Mammary epithelial cell (primary cell): Measurements from ENCODE around the gene TIMM17A.

ENCODE experiments used
- EZH2 ChIP-seq: IDR thresholded peaks from 2 replicates; pipeline ENCODE4 v1.6.1; 2012; ENCODE audit warnings: low read length, inconsistent platforms, borderline replicate concordance
- TF ChIP-seq, protein P1 (sequence below), 2 donors: IDR thresholded peaks in 1 of 2; conservative IDR thresholded peaks in 1 of 2; 2 replicates each; pipeline ENCODE4 v1.5.1; 2011 to 2012; ENCODE audit warnings: inconsistent platforms in 2 of 2, low read length in 2 of 2, mild to moderate bottlenecking in 2 of 2, control low read depth in 1 of 2, low read depth in 1 of 2; ENCODE audit not compliant: insufficient read depth in 1 of 2; ENCODE audit errors: extremely low read depth in 1 of 2

DNA sequence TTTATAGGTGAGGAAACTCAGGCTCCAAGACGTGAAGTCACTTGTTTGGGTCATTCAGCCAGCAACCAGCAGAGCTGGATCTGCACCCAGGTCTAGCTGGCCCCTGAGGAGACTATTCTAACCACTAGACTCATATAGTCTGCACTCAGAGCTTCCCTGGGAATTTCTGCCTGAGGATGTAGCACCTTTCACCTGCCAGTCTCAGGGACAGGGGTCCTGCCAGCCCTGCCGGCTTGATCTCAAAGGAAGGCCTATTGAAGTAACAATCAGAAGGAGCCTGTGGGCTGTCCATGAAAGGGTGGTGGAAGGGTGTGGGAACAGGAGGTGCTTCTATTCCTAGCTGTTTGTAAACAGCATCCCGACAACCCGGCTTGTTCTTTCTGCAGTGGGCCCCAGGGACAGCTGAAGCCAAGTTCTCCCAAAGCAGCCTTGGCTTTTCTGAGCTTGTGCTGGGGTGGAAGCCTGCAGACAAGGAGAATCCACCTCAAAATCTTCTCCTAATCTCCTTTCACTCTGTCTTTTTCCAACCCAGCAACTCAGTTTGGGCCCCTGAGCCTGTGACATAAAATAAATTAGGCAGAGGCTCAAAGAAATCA lies 16.8 kb upstream of the TIMM17A start:
- TF ChIP-seq EZH2 = no peak
- TF ChIP-seq, protein P1, sequence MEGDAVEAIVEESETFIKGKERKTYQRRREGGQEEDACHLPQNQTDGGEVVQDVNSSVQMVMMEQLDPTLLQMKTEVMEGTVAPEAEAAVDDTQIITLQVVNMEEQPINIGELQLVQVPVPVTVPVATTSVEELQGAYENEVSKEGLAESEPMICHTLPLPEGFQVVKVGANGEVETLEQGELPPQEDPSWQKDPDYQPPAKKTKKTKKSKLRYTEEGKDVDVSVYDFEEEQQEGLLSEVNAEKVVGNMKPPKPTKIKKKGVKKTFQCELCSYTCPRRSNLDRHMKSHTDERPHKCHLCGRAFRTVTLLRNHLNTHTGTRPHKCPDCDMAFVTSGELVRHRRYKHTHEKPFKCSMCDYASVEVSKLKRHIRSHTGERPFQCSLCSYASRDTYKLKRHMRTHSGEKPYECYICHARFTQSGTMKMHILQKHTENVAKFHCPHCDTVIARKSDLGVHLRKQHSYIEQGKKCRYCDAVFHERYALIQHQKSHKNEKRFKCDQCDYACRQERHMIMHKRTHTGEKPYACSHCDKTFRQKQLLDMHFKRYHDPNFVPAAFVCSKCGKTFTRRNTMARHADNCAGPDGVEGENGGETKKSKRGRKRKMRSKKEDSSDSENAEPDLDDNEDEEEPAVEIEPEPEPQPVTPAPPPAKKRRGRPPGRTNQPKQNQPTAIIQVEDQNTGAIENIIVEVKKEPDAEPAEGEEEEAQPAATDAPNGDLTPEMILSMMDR (conservative IDR thresholded peaks at IDR 0.05 in 1 of 2, IDR thresholded peaks at IDR 0.05 in 1 of 2; ENCODE audit: extremely low read depth in 1 of 2, insufficient read depth in 1 of 2, low read depth in 1 of 2, low read length in 2 of 2) = no peak
